ENCODE measurements around the gene ZNF296.

GRCh38 chr19:45061965-45062364, 14.3 kb downstream of the ZNF296 start:
- no peak for TF ChIP-seq EZH2phosphoT487 (IDR thresholded peaks at IDR 0.05; ENCODE audit: unreplicated experiment)
- TF ChIP-seq CTCF (conservative IDR thresholded peaks at IDR 0.05; ENCODE audit: low read depth in 2 of 2): no peak
- no peak for TF ChIP-seq POLR2AphosphoS5 (IDR thresholded peaks at IDR 0.05; ENCODE audit: low read depth)
- TF ChIP-seq REST (IDR thresholded peaks at IDR 0.05; ENCODE audit: unreplicated experiment): no peak
- no peak for TF ChIP-seq CREB1 (CRISPR knock-in tag; IDR thresholded peaks at IDR 0.05; ENCODE audit: low read depth)
- TF ChIP-seq NANOG (IDR thresholded peaks at IDR 0.05; ENCODE audit: borderline replicate concordance): no peak
- TF ChIP-seq STAT1 (IDR thresholded peaks at IDR 0.05; ENCODE audit: unreplicated experiment): no peak
- TF ChIP-seq JUNB (IDR thresholded peaks at IDR 0.05; ENCODE audit: unreplicated experiment): no peak
- no peak for TF ChIP-seq EZH2 (IDR thresholded peaks at IDR 0.05; ENCODE audit: low read depth, unreplicated experiment)
- TF ChIP-seq ZNF331 (CRISPR knock-in tag; IDR thresholded peaks at IDR 0.05; ENCODE audit: low read depth): no peak
- no peak for TF ChIP-seq ETS1 (IDR thresholded peaks at IDR 0.05)
- no peak for TF ChIP-seq ZNF114 (CRISPR knock-in tag; IDR thresholded peaks at IDR 0.05)

All from GM23338 (cell line).